ENCODE measurements around the gene RALB.
"Not testable (repeated sequence)": the region's sequence is repeated elsewhere in the genome, so short reads cannot be mapped to it uniquely, and the experiment has no call there.

The RALB gene

GRCh38 chr2:120299004-120299403 lies 46.4 kb downstream of the RALB start:
- DNase-seq, result no peak

- no peak for DNase-seq
Observed at GRCh38 chr2:120299561-120299960, 46.9 kb downstream of the RALB start.

- no peak for DNase-seq
Observed at GRCh38 chr2:120300385-120300784, 47.7 kb downstream of the RALB start.

- DNase-seq, result no peak
Observed at GRCh38 chr2:120301284-120301683, 48.6 kb downstream of the RALB start.

- DNase-seq, result no peak
Observed at GRCh38 chr2:120302301-120302700, 49.6 kb downstream of the RALB start.

- DNase-seq, result no peak
Observed at GRCh38 chr2:120303177-120303576, 50.5 kb downstream of the RALB start.

GRCh38 chr2:120305296-120305695 lies 52.6 kb downstream of the RALB start:
- DNase-seq, result no peak

GRCh38 chr2:120305937-120306490 lies 53.4 kb downstream of the RALB start:
- no peak for DNase-seq

- no peak for DNase-seq
Observed at GRCh38 chr2:120307482-120307881, 54.8 kb downstream of the RALB start.

- no peak for DNase-seq
Observed at GRCh38 chr2:120308038-120308910, 55.6 kb downstream of the RALB start.

- no peak for DNase-seq
Observed at GRCh38 chr2:120310136-120310535, 57.5 kb downstream of the RALB start.

GRCh38 chr2:120310841-120311240 lies 58.2 kb downstream of the RALB start:
- not testable (repeated sequence) for DNase-seq

GRCh38 chr2:120312076-120312475 lies 59.4 kb downstream of the RALB start:
- no peak for DNase-seq

GRCh38 chr2:120312860-120313694 lies 60.4 kb downstream of the RALB start:
- DNase-seq, result peak; percentile 33

GRCh38 chr2:120313695-120314615 lies 61.3 kb downstream of the RALB start:
- DNase-seq, result no peak

- DNase-seq, result no peak
Observed at GRCh38 chr2:120314690-120315366, 62.2 kb downstream of the RALB start.

- DNase-seq, result no peak
Observed at GRCh38 chr2:120315367-120316033, 62.8 kb downstream of the RALB start.

- DNase-seq, result no peak
Observed at GRCh38 chr2:120316071-120316470, 63.4 kb downstream of the RALB start.

- no peak for DNase-seq
Observed at GRCh38 chr2:120316528-120317179, 64.0 kb downstream of the RALB start.

- no peak for DNase-seq
Observed at GRCh38 chr2:120317180-120317533, 64.5 kb downstream of the RALB start.

GRCh38 chr2:120317916-120318315 lies 65.3 kb downstream of the RALB start:
- DNase-seq, result no peak
